Subcutaneous adipose tissue (tissue), 4 donors: ENCODE results near the gene KDM6B. TPM values are rescaled to one million over a fixed set of nuclear protein-coding genes. Genes with fewer than 3 reads are reported as not detected.

Experiments
- total RNA-seq, 4 donors: library from RNA; depleted of rRNA; stranded (reverse); fragments of >200 nt; gene quantifications; one replicate each; pipeline ENCODE4 v1.1.0, GENCODE V29; 2016
- TF ChIP-seq, protein P1 (sequence below): fragments of 450-650 bp; IDR thresholded peaks from one replicate; pipeline ENCODE4 v1.5.1; 2016; ENCODE audit warnings: low read depth, mild to moderate bottlenecking, control low read depth, antibody characterized with exemption, moderate library complexity

Gene KDM6B
- total RNA-seq, 4 donors from 2014 or later = 5.6 to 10.4 (median 6.6) TPM

DNA sequence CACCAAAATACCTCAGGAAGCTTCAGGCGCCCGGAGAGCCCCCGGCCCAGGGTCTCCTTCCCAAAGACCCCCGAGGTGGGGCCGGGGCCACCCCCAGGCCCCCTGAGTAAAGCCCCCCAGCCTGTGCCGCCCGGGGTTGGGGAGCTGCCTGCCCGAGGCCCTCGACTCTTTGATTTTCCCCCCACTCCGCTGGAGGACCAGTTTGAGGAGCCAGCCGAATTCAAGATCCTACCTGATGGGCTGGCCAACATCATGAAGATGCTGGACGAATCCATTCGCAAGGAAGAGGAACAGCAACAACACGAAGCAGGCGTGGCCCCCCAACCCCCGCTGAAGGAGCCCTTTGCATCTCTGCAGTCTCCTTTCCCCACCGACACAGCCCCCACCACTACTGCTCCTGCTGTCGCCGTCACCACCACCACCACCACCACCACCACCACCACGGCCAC lies 14.1 kb downstream of the KDM6B start:
- TF ChIP-seq, protein P1, sequence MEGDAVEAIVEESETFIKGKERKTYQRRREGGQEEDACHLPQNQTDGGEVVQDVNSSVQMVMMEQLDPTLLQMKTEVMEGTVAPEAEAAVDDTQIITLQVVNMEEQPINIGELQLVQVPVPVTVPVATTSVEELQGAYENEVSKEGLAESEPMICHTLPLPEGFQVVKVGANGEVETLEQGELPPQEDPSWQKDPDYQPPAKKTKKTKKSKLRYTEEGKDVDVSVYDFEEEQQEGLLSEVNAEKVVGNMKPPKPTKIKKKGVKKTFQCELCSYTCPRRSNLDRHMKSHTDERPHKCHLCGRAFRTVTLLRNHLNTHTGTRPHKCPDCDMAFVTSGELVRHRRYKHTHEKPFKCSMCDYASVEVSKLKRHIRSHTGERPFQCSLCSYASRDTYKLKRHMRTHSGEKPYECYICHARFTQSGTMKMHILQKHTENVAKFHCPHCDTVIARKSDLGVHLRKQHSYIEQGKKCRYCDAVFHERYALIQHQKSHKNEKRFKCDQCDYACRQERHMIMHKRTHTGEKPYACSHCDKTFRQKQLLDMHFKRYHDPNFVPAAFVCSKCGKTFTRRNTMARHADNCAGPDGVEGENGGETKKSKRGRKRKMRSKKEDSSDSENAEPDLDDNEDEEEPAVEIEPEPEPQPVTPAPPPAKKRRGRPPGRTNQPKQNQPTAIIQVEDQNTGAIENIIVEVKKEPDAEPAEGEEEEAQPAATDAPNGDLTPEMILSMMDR = no peak

DNA sequence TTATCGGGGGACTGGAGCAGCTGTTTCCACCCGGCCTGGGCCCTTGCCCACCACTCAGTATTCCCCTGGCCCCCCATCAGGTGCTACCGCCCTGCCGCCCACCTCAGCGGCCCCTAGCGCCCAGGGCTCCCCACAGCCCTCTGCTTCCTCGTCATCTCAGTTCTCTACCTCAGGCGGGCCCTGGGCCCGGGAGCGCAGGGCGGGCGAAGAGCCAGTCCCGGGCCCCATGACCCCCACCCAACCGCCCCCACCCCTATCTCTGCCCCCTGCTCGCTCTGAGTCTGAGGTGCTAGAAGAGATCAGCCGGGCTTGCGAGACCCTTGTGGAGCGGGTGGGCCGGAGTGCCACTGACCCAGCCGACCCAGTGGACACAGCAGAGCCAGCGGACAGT lies 14.7 kb downstream of the KDM6B start:
- TF ChIP-seq, protein P1 = no peak

DNA sequence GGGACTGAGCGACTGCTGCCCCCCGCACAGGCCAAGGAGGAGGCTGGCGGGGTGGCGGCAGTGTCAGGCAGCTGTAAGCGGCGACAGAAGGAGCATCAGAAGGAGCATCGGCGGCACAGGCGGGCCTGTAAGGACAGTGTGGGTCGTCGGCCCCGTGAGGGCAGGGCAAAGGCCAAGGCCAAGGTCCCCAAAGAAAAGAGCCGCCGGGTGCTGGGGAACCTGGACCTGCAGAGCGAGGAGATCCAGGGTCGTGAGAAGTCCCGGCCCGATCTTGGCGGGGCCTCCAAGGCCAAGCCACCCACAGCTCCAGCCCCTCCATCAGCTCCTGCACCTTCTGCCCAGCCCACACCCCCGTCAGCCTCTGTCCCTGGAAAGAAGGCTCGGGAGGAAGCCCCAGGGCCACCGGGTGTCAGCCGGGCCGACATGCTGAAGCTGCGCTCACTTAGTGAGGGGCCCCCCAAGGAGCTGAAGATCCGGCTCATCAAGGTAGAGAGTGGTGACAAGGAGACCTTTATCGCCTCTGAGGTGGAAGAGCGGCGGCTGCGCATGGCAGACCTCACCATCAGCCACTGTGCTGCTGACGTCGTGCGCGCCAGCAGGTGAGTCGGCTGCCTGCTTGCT lies 15.2 kb downstream of the KDM6B start:
- TF ChIP-seq, protein P1 = no peak

DNA sequence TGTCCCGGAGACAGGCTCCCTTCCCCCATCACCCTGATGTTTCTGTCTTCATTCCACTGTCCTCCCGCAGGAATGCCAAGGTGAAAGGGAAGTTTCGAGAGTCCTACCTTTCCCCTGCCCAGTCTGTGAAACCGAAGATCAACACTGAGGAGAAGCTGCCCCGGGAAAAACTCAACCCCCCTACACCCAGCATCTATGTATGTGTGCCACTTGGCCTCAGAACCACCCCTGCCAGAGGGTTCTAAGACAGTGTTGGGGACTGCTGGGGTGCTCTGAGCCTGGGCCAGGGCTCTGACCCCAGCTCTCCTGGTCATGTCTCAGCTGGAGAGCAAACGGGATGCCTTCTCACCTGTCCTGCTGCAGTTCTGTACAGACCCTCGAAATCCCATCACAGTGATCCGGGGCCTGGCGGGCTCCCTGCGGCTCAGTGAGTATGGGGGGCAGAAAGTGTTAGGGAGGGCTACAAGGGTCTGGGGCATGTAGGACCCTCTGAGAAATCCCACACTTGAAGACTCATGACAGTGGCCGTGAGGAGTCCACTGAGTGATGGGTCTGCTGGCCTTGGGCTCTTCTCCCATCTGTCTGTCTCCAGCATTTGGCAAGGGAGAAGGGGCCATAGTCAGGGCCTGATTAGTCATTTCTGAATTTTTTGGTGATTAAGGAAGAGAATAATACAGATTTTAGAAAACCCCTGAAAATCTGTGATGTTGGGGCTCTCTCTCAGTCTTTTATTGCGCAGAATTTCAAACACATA lies 15.9 kb downstream of the KDM6B start:
- TF ChIP-seq, protein P1 = no peak

DNA sequence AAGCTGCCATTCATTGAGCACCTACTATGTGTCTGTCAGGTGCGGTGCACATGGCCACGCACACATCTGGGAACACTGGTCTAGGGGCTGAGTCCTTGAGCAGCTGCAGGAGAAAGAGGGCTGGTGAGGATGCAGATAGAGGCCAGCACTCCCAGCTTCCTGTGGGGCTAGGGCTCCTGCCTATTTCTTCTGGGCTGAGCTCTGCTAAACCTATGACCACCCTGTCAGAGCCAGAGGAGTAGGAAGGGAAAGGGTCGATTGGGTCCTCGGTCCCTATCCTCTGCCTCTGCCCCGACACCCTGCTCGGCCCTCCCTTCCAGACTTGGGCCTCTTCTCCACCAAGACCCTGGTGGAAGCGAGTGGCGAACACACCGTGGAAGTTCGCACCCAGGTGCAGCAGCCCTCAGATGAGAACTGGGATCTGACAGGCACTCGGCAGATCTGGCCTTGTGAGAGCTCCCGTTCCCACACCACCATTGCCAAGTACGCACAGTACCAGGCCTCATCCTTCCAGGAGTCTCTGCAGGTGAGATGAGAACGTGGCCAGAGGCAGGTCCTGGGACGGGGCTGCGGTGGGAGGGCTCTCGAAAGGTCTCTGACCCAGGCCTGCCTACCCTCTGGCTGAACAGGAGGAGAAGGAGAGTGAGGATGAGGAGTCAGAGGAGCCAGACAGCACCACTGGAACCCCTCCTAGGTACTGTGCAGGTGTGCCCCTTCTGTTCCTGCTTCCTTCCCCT lies 16.9 kb downstream of the KDM6B start:
- TF ChIP-seq, protein P1 = no peak

DNA sequence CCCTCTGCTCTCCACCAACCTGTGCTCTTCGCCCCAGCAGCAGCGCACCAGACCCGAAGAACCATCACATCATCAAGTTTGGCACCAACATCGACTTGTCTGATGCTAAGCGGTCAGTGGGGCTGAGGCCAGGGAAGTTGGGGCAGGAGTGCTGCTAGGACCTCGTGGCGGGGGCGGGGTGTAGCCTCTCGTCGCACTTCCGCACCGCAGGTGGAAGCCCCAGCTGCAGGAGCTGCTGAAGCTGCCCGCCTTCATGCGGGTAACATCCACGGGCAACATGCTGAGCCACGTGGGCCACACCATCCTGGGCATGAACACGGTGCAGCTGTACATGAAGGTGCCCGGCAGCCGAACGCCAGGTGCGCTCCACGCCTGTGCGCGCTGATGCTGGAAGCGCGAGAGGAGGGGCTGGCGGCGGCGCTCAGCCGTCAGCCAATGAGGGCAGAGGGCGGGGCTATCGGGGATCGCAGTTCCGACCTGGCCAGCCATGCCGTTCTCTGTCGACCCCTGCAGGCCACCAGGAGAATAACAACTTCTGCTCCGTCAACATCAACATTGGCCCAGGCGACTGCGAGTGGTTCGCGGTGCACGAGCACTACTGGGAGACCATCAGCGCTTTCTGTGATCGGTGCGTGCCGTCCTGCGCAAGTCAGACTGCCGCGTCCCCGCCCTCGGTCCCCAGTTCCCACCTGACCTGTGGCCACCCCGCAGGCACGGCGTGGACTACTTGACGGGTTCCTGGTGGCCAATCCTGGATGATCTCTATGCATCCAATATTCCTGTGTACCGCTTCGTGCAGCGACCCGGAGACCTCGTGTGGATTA lies 17.6 kb downstream of the KDM6B start:
- TF ChIP-seq, protein P1 = no peak
